GM21381 (cell line): ENCODE measurements around the gene NPPC.
A peak's percentile ranks its signal among the peaks of the same experiment; 100 is the strongest.
"Not testable (repeated sequence)": the region's sequence is repeated elsewhere in the genome, so short reads cannot be mapped to it uniquely, and the experiment has no call there.

Experiments
- ATAC-seq: cut with Tn5 transposase; IDR thresholded peaks from one replicate; pipeline ENCODE4 v1.9.1; 2021; ENCODE audit warnings: mild to moderate bottlenecking, moderate library complexity; ENCODE audit not compliant: unreplicated experiment

The NPPC gene

GRCh38 chr2:231926180-231926741 lies at the start of gene NPPC:
Gene NPPC, minus strand, starts transcription at chr2:231926396. Its CDS starts 147 bp downstream, at chr2:231926249.
- no peak for ATAC-seq

GRCh38 chr2:231975001-231975400 lies 48.8 kb upstream of the NPPC start:
- ATAC-seq, result no peak

GRCh38 chr2:231970461-231970860 lies 44.3 kb upstream of the NPPC start:
- no peak for ATAC-seq

GRCh38 chr2:231968820-231969219 lies 42.6 kb upstream of the NPPC start:
- no peak for ATAC-seq

GRCh38 chr2:231966886-231967285 lies 40.7 kb upstream of the NPPC start:
- no peak for ATAC-seq

- ATAC-seq, result no peak
These were observed 38.9 kb upstream of the NPPC start for GRCh38 chr2:231965102-231965501.

GRCh38 chr2:231961349-231962166 lies 35.4 kb upstream of the NPPC start, which contains the start of gene DIS3L2:
Gene DIS3L2, plus strand, starts transcription at chr2:231961713. Its CDS starts 53,215 bp downstream, at chr2:232014928.
- peak; percentile 90 for ATAC-seq

- no peak for ATAC-seq
These were observed 34.7 kb upstream of the NPPC start for GRCh38 chr2:231960810-231961348.

GRCh38 chr2:231957913-231958763 lies 31.9 kb upstream of the NPPC start:
- ATAC-seq, result no peak

- no peak for ATAC-seq
These were observed 29.7 kb upstream of the NPPC start for GRCh38 chr2:231955758-231956472.

- ATAC-seq, result no peak
These were observed 25.3 kb upstream of the NPPC start for GRCh38 chr2:231951452-231952035.

- ATAC-seq, result no peak
These were observed 21.5 kb upstream of the NPPC start for GRCh38 chr2:231947694-231948093.

GRCh38 chr2:231947112-231947511 lies 20.9 kb upstream of the NPPC start:
- ATAC-seq, result not testable (repeated sequence)

- ATAC-seq, result no peak
These were observed 20.1 kb upstream of the NPPC start for GRCh38 chr2:231946241-231946814.

- no peak for ATAC-seq
These were observed 16.0 kb upstream of the NPPC start for GRCh38 chr2:231942180-231942579.

GRCh38 chr2:231941673-231942072 lies 15.5 kb upstream of the NPPC start:
- no peak for ATAC-seq

GRCh38 chr2:231940795-231941194 lies 14.6 kb upstream of the NPPC start:
- no peak for ATAC-seq

GRCh38 chr2:231939022-231939421 lies 12.8 kb upstream of the NPPC start:
- ATAC-seq, result no peak

- no peak for ATAC-seq
These were observed 10.9 kb upstream of the NPPC start for GRCh38 chr2:231937057-231937456.

- no peak for ATAC-seq
These were observed 10.3 kb upstream of the NPPC start for GRCh38 chr2:231936491-231936890.
